Natural killer cell (primary cell): ENCODE measurements around the gene ANKRD6. TPM values are rescaled to one million over a fixed set of nuclear protein-coding genes. Genes with fewer than 3 reads are reported as not detected.
"Not testable (repeated sequence)": the region's sequence is repeated elsewhere in the genome, so short reads cannot be mapped to it uniquely, and the experiment has no call there.

Source experiments
- ATAC-seq, 3 donors: fragments of 150-1000 bp in 2 of 3; fragments of 200-7000 bp in 1 of 3; cut with Tn5 transposase; 1 replicate in 1 of 3; 2 replicates in 2 of 3; pipeline ENCODE4 v1.10.0; 2021; ENCODE audit warnings: mild to moderate bottlenecking in 2 of 3, moderate library complexity in 2 of 3
- DNase-seq, 2 donors: peaks; one replicate each; pipeline versions ENCODE4 v3.0.0 to v3.0.0-alpha.2; 2013 to 2021; ENCODE audit warnings: mixed read lengths in 1 of 2
- H3K27ac ChIP-seq: one replicate; pipeline ENCODE4 v1.5.1; 2013; ENCODE audit warnings: mild to moderate bottlenecking, low read length
- H3K27me3 ChIP-seq: one replicate; pipeline ENCODE4 v1.6.1; 2013; ENCODE audit warnings: low read length; ENCODE audit not compliant: control insufficient read depth, insufficient read depth
- H3K36me3 ChIP-seq: one replicate; pipeline ENCODE4 v1.6.1; 2013; ENCODE audit warnings: low read length; ENCODE audit not compliant: control insufficient read depth, insufficient read depth
- H3K4me1 ChIP-seq: one replicate; pipeline ENCODE4 v1.6.1; 2013; ENCODE audit warnings: low read length; ENCODE audit not compliant: control insufficient read depth, insufficient read depth
- H3K4me3 ChIP-seq: one replicate; pipeline ENCODE4 v1.5.1; 2013; ENCODE audit warnings: low read length
- H3K9me3 ChIP-seq: one replicate; pipeline ENCODE4 v1.6.1; 2013; ENCODE audit warnings: low read length; ENCODE audit not compliant: control insufficient read depth, insufficient read depth
- H3K27ac Mint-ChIP-seq, 2 donors: one replicate each; pipeline ENCODE4 v1.8.0; 2022; ENCODE audit warnings: mild to moderate bottlenecking in 2 of 2, mixed read lengths in 2 of 2, moderate library complexity in 1 of 2
- H3K27me3 Mint-ChIP-seq, 2 donors: one replicate each; pipeline ENCODE4 v1.8.0; 2022; ENCODE audit warnings: low read depth in 2 of 2, mixed read lengths in 2 of 2
- H3K36me3 Mint-ChIP-seq: one replicate; pipeline ENCODE4 v1.8.0; 2022; ENCODE audit warnings: mixed read lengths
- H3K4me1 Mint-ChIP-seq, 2 donors: one replicate each; pipeline ENCODE4 v1.8.0; 2022; ENCODE audit warnings: mixed read lengths in 2 of 2
- H3K4me3 Mint-ChIP-seq: one replicate; pipeline ENCODE4 v1.8.0; 2022; ENCODE audit warnings: mild to moderate bottlenecking, moderate library complexity, mixed read lengths
- H3K9me3 Mint-ChIP-seq, 2 donors: one replicate each; pipeline ENCODE4 v1.8.0; 2022; ENCODE audit warnings: mixed read lengths in 2 of 2
- CTCF ChIP-seq: fragments of 200-600 bp; IDR thresholded peaks from one replicate; pipeline ENCODE4 v1.8.0; 2022; ENCODE audit warnings: antibody characterized with exemption
- WGBS: methylation state at CpG from one replicate; pipeline ENCODE4 v1.1.7; 2013; ENCODE audit warnings: missing lambda C conversion rate; ENCODE audit not compliant: insufficient coverage; 5-methylcytosine and 5-hydroxymethylcytosine counted together
- intact Hi-C: fragments of 100-400 bp; cut with micrococcal nuclease; formaldehyde crosslinking; loops from one replicate; pipeline ENCODE4 v1.14.2; 2022
- total RNA-seq, 4 donors: library from RNA; stranded (reverse); fragments of 120-200 nt in 1 of 4; gene quantifications; one replicate each; pipeline versions ENCODE4 v1.2.3 to v1.2.4, GENCODE V29; 2013 to 2022

The ANKRD6 gene
- total RNA-seq, 3 donors from 2014 or later (not counting 1 experiment from before 2014, with no cell fraction given) = 4.5 to 9.0 (median 4.6) TPM

- WGBS = 74% methylated on average over 9 of the region's 9 CpGs
- Mint-ChIP-seq H3K27ac (no peak overlapping the region), H3K27me3 (peaks cover 20 to 46% of the 10 kb centered on the region in 2 donors), H3K36me3 (no peaks in the 10 kb centered on the region), H3K4me1 (no peaks in the 10 kb centered on the region), H3K9me3 (no peaks in the 10 kb centered on the region), H3K4me3 (no peak overlapping the region)
- Histone ChIP-seq H3K27ac (no peak overlapping the region), H3K27me3 (no peaks in the 10 kb centered on the region), H3K9me3 (no peaks in the 10 kb centered on the region), H3K4me1 (no peaks in the 10 kb centered on the region), H3K36me3 (no peaks in the 10 kb centered on the region), H3K4me3 (no peak overlapping the region)
- intact Hi-C loops = no loop called here
- TF ChIP-seq CTCF = no peak
- DNase-seq = no peak
- ATAC-seq = no peak
These were observed 45.3 kb upstream of the ANKRD6 start for GRCh38 chr6:89387516-89388201.

GRCh38 chr6:89388846-89389245 is 44.1 kb upstream of the ANKRD6 start:
- TF ChIP-seq CTCF = no peak
- no peaks in the 10 kb centered on the region for H3K27me3 ChIP-seq
- H3K27me3 Mint-ChIP-seq = peaks cover 20 to 49% of the 10 kb centered on the region in 2 donors
- intact Hi-C loops = no loop called here
- ATAC-seq (no peak), DNase-seq (no peak)
- no peak overlapping the region for H3K27ac ChIP-seq
- peaks cover 0 to 2% of the 10 kb centered on the region in 2 donors for H3K9me3 Mint-ChIP-seq
- H3K4me3 Mint-ChIP-seq = no peak overlapping the region
- WGBS = 92% methylated on average over 6 of the region's 6 CpGs
- H3K27ac Mint-ChIP-seq = no peak overlapping the region
- no peaks in the 10 kb centered on the region for H3K36me3 ChIP-seq
- no peaks in the 10 kb centered on the region for H3K36me3 Mint-ChIP-seq
- H3K9me3 ChIP-seq = peaks cover 3% of the 10 kb centered on the region
- H3K4me1 ChIP-seq = no peaks in the 10 kb centered on the region
- H3K4me3 ChIP-seq = no peak overlapping the region
- no peaks in the 10 kb centered on the region for H3K4me1 Mint-ChIP-seq

DNA sequence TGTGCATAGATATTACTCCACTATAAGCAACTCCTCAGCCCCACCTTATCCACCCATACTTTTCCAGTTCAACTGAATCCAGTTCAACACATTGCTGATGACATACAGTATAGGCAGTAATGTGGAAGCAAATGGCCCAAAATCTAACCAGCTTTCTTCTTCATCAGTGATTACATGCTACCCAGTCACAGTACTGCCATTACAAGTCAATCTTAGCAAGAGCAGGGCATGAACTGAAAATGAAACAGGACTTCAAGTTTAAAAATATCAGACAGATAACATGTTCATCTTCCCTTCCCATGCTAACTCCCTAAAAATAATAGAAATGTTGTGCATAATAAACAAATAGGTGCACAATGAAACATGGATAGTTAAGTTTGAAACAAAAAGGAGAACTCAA is 40.1 kb upstream of the ANKRD6 start:
- peaks cover 21 to 36% of the 10 kb centered on the region in 2 donors for H3K27me3 Mint-ChIP-seq
- DNase-seq (no peak), ATAC-seq (no peak)
- H3K4me1 Mint-ChIP-seq = no peaks in the 10 kb centered on the region
- Histone ChIP-seq H3K9me3 (peaks cover 3% of the 10 kb centered on the region), H3K27me3 (no peaks in the 10 kb centered on the region), H3K27ac (no peak overlapping the region), H3K36me3 (no peaks in the 10 kb centered on the region), H3K4me3 (no peak overlapping the region), H3K4me1 (no peaks in the 10 kb centered on the region)
- H3K36me3 Mint-ChIP-seq = no peaks in the 10 kb centered on the region
- peaks cover 0 to 2% of the 10 kb centered on the region in 2 donors for H3K9me3 Mint-ChIP-seq
- no peak for TF ChIP-seq CTCF
- H3K27ac Mint-ChIP-seq = no peak overlapping the region
- no peak overlapping the region for H3K4me3 Mint-ChIP-seq
- intact Hi-C loops = no loop called here

DNA sequence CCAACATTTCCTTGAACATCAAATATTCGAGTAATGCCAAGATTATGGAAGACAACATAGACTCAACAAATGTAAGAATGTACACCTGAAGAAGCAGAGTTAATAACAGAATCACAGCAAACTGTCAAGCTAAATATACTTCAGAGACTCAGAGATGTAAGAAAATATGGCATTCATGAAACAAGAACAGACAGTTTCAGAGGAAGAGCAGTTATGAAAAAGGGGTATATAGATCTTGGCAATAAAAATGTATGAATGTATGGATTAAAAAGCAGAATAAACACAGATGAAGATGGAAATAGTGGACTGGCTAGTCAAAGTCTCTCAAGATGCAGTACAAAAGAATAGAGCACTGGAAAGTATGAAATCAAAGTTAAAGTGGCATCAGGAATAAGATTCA is 39.3 kb upstream of the ANKRD6 start:
- H3K9me3 ChIP-seq = peaks cover 3% of the 10 kb centered on the region
- Mint-ChIP-seq H3K27ac (no peak overlapping the region), H3K4me3 (no peak overlapping the region), H3K36me3 (no peaks in the 10 kb centered on the region), H3K9me3 (peaks cover 0 to 2% of the 10 kb centered on the region in 2 donors), H3K4me1 (no peaks in the 10 kb centered on the region), H3K27me3 (peaks cover 20 to 32% of the 10 kb centered on the region in 2 donors)
- no peak for DNase-seq
- H3K4me1 ChIP-seq = no peaks in the 10 kb centered on the region
- H3K27ac ChIP-seq = no peak overlapping the region
- no peaks in the 10 kb centered on the region for H3K36me3 ChIP-seq
- no peak for ATAC-seq
- no peak for TF ChIP-seq CTCF
- H3K4me3 ChIP-seq = no peak overlapping the region
- no peaks in the 10 kb centered on the region for H3K27me3 ChIP-seq
- intact Hi-C loops = no loop called here
- WGBS = 100% methylated on average over 1 of the region's 1 CpG

- H3K4me1 Mint-ChIP-seq, intact Hi-C loops, H3K27ac Mint-ChIP-seq, ATAC-seq, DNase-seq, H3K9me3 Mint-ChIP-seq, H3K9me3 ChIP-seq, H3K4me1 ChIP-seq, H3K4me3 Mint-ChIP-seq, H3K36me3 Mint-ChIP-seq, H3K4me3 ChIP-seq, H3K27ac ChIP-seq, H3K27me3 ChIP-seq, H3K36me3 ChIP-seq: not testable (repeated sequence)
- WGBS = 86% methylated on average over 4 of the region's 4 CpGs
- peaks cover 12 to 14% of the 10 kb centered on the region in 2 donors for H3K27me3 Mint-ChIP-seq
These were observed 35.1 kb upstream of the ANKRD6 start for GRCh38 chr6:89397884-89398283.
